Measurements from ENCODE around the gene ZNF385D.

DNA sequence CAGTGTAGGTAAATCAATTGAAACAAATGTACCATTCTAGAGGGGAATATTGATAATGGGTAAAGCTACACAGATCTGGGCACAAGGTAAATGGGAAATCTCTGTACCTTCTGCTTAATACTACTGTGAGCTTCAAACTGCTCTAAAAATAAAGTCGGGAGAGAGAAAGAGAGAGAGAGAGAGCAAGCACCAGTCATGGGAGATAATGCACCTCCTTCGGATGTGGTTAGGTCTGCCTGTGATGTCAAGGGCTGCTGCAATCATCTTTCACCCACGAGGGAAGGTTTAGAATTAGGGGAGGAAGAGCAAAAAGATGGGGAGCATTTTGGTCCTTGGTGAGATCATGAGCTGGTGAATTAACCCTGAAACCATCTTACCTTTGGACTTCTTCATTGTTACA is 219.1 kb downstream of the ZNF385D start:
- TF ChIP-seq POLR2AphosphoS5 (IDR thresholded peaks at IDR 0.05) = no peak
- TF ChIP-seq, protein P1, sequence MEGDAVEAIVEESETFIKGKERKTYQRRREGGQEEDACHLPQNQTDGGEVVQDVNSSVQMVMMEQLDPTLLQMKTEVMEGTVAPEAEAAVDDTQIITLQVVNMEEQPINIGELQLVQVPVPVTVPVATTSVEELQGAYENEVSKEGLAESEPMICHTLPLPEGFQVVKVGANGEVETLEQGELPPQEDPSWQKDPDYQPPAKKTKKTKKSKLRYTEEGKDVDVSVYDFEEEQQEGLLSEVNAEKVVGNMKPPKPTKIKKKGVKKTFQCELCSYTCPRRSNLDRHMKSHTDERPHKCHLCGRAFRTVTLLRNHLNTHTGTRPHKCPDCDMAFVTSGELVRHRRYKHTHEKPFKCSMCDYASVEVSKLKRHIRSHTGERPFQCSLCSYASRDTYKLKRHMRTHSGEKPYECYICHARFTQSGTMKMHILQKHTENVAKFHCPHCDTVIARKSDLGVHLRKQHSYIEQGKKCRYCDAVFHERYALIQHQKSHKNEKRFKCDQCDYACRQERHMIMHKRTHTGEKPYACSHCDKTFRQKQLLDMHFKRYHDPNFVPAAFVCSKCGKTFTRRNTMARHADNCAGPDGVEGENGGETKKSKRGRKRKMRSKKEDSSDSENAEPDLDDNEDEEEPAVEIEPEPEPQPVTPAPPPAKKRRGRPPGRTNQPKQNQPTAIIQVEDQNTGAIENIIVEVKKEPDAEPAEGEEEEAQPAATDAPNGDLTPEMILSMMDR (IDR thresholded peaks at IDR 0.05) = no peak
